ENCODE results near the gene OSBPL3. TPM values are rescaled to one million over a fixed set of nuclear protein-coding genes. Genes with fewer than 3 reads are reported as not detected.

OSBPL3 gene
- total and polyA plus RNA-seq, 2 donors (not counting 3 experiments of a cell fraction or from before 2014, with no cell fraction given): 7.5 to 27.1 TPM

GRCh38 chr7:24802300-24802699, 177.7 kb downstream of the OSBPL3 start:
- no peaks in the 10 kb centered on the region for H3K9me3 ChIP-seq (replicated peaks; ENCODE audit: control insufficient read depth, insufficient read depth, low read length)
- H3K4me1 ChIP-seq (ENCODE audit: control insufficient read depth, extremely low read depth, insufficient read depth, low read length): no peaks in the 10 kb centered on the region
- no peak for FAIRE-seq
- H3K9ac ChIP-seq (replicated peaks; ENCODE audit: extremely low read depth, insufficient read depth, low read length): no peak overlapping the region
- no peak for DNase-seq (ENCODE audit: low read depth, low spot score)
- H2AFZ ChIP-seq (ENCODE audit: low read depth, low read length): no peak overlapping the region
- no peaks in the 10 kb centered on the region for H3K79me2 ChIP-seq (ENCODE audit: control insufficient read depth, insufficient read depth, low read length)
- no peak overlapping the region for H3K4me3 ChIP-seq (replicated peaks in 1 of 3; ENCODE audit: insufficient read depth in 1 of 3, low read depth in 1 of 3, low read length in 3 of 3)
- ChIA-PET CTCF (interaction anchor here (1.8 to 2.0 kb wide), 2 partner anchors 10 to 268 kb away, joined by 6 to 18 read pairs; no protein-coding TSS in a partner anchor), POLR2A (no interaction called here)
- peaks cover 4 to 5% of the 10 kb centered on the region in 2 experiments for H3K36me3 ChIP-seq (ENCODE audit: control insufficient read depth in 2 of 2, extremely low read depth in 1 of 2, insufficient read depth in 2 of 2, low read length in 2 of 2)
- TF ChIP-seq GATA2 (IDR thresholded peaks at IDR 0.05; ENCODE audit: insufficient read depth, insufficient read length, low read depth, low read length) (no peak), EZH2 (IDR thresholded peaks at IDR 0.05; ENCODE audit: borderline replicate concordance, low read depth, low read length, severe bottlenecking) (no peak), MAX (IDR thresholded peaks at IDR 0.05; ENCODE audit: insufficient read depth, insufficient read length) (no peak), FOS (IDR thresholded peaks at IDR 0.05; ENCODE audit: borderline replicate concordance, insufficient read depth, low read length) (no peak), MYC (IDR thresholded peaks at IDR 0.05; ENCODE audit: low read depth, low read length) (no peak), CTCF (IDR thresholded peaks at IDR 0.05; ENCODE audit: extremely low read depth in 1 of 2, insufficient read depth in 1 of 2, low read depth in 1 of 2, low read length in 2 of 2) (no peak), POLR2A (IDR thresholded peaks at IDR 0.05; ENCODE audit: low read depth, low read length) (no peak), JUN (IDR thresholded peaks at IDR 0.05; ENCODE audit: borderline replicate concordance, insufficient read depth, insufficient read length, low read depth) (no peak), POLR2AphosphoS5 (IDR thresholded peaks at IDR 0.05; ENCODE audit: insufficient read depth, low read depth, low read length) (no peak)
- H3K27ac ChIP-seq (ENCODE audit: insufficient read depth, low read depth, low read length): no peak overlapping the region
- no peak overlapping the region for H3K4me2 ChIP-seq (ENCODE audit: insufficient read depth, low read length)
- intact Hi-C loops (cut with micrococcal nuclease): no loop called here
- no peaks in the 10 kb centered on the region for H4K20me1 ChIP-seq (replicated peaks; ENCODE audit: control insufficient read depth, extremely low read depth, insufficient read depth, low read length)
- no peaks in the 10 kb centered on the region for H3K9me1 ChIP-seq (replicated peaks; ENCODE audit: control insufficient read depth, extremely low read depth, insufficient read depth, low read length)
- dilution Hi-C loops (cut with MboI; ENCODE audit: extremely low pct_ligation_motif_present, low sequenced_read_pairs): no loop called here
- no peaks in the 10 kb centered on the region for H3K27me3 ChIP-seq (ENCODE audit: control insufficient read depth in 2 of 2, insufficient read depth in 2 of 2, low read length in 2 of 2)
- no TSS peak for BruUV-seq (replicated peaks)

Measured in endothelial cell of umbilical vein (primary cell).